22Rv1 (cell line): ENCODE measurements around the gene SLC6A19.

Experiments used
- ZFX ChIP-seq: fragments of 450-650 bp; IDR thresholded peaks from 2 replicates; pipeline ENCODE4 v1.6.1; 2017; ENCODE audit warnings: antibody characterized with exemption, borderline replicate concordance
- TF ChIP-seq, protein P1 (sequence below): fragments of 450-650 bp; IDR thresholded peaks from 2 replicates; pipeline ENCODE4 v1.5.1; 2017; ENCODE audit warnings: mild to moderate bottlenecking

DNA sequence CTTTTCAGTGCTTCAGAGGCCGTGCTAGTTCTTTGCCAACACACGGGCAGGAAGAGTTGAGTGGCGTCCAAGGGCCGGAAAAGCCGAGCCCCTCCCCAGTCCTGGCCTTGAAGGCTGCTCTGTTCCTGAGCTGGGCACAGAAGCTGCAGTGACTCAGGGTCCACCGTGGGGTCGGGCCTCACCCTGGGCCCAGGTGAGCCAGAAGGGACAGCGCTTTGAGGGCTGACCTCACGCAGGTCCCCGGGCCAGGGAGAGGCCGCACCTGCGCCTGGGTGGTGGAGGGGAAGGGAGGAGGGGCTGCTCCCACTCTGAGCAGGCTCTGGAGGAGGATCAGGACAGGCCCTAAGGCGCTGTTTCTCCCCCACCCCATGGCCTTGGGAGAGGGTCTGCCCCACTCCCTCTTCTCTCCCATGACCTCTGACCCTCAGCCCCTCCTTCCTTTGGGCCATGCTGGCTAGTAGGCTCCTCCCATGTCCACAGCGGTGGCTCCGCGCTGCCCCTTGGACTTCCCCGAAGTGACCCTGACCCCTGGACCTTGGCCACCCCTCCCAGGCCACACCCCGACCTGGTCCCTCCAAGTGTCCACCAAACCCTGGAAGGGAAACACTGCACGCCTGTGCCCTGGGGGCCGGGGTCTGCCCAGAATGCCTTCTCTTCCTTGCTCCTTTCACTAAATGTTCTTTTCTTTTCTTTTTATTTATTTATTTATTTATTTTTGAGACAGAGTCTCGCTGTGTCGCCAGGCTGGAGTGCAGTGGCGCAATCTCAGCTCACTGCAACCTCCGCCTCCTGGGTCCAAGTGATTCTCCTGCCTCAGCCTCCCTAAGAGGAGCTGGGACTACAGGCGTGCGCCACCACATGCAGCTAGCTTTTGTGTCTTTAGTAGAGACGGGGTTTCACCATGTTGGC is 19.7 kb upstream of the SLC6A19 start:
- TF ChIP-seq, protein P1, sequence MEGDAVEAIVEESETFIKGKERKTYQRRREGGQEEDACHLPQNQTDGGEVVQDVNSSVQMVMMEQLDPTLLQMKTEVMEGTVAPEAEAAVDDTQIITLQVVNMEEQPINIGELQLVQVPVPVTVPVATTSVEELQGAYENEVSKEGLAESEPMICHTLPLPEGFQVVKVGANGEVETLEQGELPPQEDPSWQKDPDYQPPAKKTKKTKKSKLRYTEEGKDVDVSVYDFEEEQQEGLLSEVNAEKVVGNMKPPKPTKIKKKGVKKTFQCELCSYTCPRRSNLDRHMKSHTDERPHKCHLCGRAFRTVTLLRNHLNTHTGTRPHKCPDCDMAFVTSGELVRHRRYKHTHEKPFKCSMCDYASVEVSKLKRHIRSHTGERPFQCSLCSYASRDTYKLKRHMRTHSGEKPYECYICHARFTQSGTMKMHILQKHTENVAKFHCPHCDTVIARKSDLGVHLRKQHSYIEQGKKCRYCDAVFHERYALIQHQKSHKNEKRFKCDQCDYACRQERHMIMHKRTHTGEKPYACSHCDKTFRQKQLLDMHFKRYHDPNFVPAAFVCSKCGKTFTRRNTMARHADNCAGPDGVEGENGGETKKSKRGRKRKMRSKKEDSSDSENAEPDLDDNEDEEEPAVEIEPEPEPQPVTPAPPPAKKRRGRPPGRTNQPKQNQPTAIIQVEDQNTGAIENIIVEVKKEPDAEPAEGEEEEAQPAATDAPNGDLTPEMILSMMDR: no peak
- TF ChIP-seq ZFX: no peak
